GM18508 (cell line): ENCODE results near the gene FGG.
"Not testable (repeated sequence)": the region's sequence is repeated elsewhere in the genome, so short reads cannot be mapped to it uniquely, and the experiment has no call there.

Source experiments
- ATAC-seq: cut with Tn5 transposase; IDR thresholded peaks from one replicate; pipeline ENCODE4 v1.9.1; 2021; ENCODE audit warnings: moderate number of reproducible peaks; ENCODE audit not compliant: insufficient read depth, unreplicated experiment

Gene FGG

GRCh38 chr4:154614306-154614705, 1.9 kb upstream of the FGG start:
- ATAC-seq: no peak

GRCh38 chr4:154611833-154612232, 623 bp downstream of the FGG start:
- ATAC-seq: no peak

GRCh38 chr4:154610582-154610981, 1.9 kb downstream of the FGG start:
- ATAC-seq: no peak

- no peak for ATAC-seq
These were observed 2.9 kb downstream of the FGG start for GRCh38 chr4:154609532-154609931.

- no peak for ATAC-seq
These were observed 3.8 kb downstream of the FGG start for GRCh38 chr4:154608361-154609252.

GRCh38 chr4:154606728-154607723, 5.4 kb downstream of the FGG start:
- ATAC-seq: no peak

- ATAC-seq: no peak
These were observed 7.7 kb downstream of the FGG start for GRCh38 chr4:154604696-154605200.

- ATAC-seq: no peak
These were observed 9.2 kb downstream of the FGG start for GRCh38 chr4:154603033-154603943.

- no peak for ATAC-seq
These were observed 9.9 kb downstream of the FGG start for GRCh38 chr4:154602404-154603020.

- no peak for ATAC-seq
These were observed 14.4 kb downstream of the FGG start for GRCh38 chr4:154597798-154598774.

GRCh38 chr4:154597281-154597680, 15.2 kb downstream of the FGG start:
- not testable (repeated sequence) for ATAC-seq

- no peak for ATAC-seq
These were observed 16.6 kb downstream of the FGG start for GRCh38 chr4:154595807-154596206.

GRCh38 chr4:154594343-154594742, 18.1 kb downstream of the FGG start:
- not testable (repeated sequence) for ATAC-seq

- no peak for ATAC-seq
These were observed 18.6 kb downstream of the FGG start for GRCh38 chr4:154593868-154594267.

GRCh38 chr4:154591890-154592289, 20.6 kb downstream of the FGG start:
- no peak for ATAC-seq

- ATAC-seq: no peak
These were observed 22.0 kb downstream of the FGG start, which contains the start of gene FGA for GRCh38 chr4:154590329-154591006. Gene FGA (minus strand): TSS chr4:154590742. CDS start chr4:154590687, 55 bp downstream.
